ENCODE data around the gene KIF19. TPM values are rescaled to one million over a fixed set of nuclear protein-coding genes. Genes with fewer than 3 reads are reported as not detected.
A peak's percentile ranks its signal among the peaks of the same experiment; 100 is the strongest.

KIF19 gene
- total RNA-seq, 2 donors from 2014 or later, result 0.36 to 0.62 TPM

- H3K4me3 ChIP-seq, result no peak overlapping the region
- H3K36me3 ChIP-seq, result no peaks in the 10 kb centered on the region
- peaks cover 7% of the 10 kb centered on the region for H3K4me1 ChIP-seq (replicated peaks)
- intact Hi-C loops (cut with DNase I), result no loop called here
- H3K9me3 ChIP-seq, result no peaks in the 10 kb centered on the region
- H3K27me3 ChIP-seq (replicated peaks; ENCODE audit: insufficient read depth), result no peaks in the 10 kb centered on the region
- WGBS, result 90% methylated on average over 5 of the region's 5 CpGs
- H3K27ac ChIP-seq, result no peak overlapping the region
- no peak for DNase-seq (ENCODE audit: low spot score)
- TF ChIP-seq POLR2AphosphoS5 (IDR thresholded peaks at IDR 0.05) (no peak), CTCF (IDR thresholded peaks at IDR 0.05) (no peak), POLR2A (IDR thresholded peaks at IDR 0.05) (no peak)
Measured at GRCh38 chr17:74383141-74383540, 57.1 kb downstream of the KIF19 start.

GRCh38 chr17:74385201-74385600 lies 59.2 kb downstream of the KIF19 start:
- intact Hi-C loops (cut with DNase I), result no loop called here
- no peaks in the 10 kb centered on the region for H3K9me3 ChIP-seq
- no peak for TF ChIP-seq POLR2A (IDR thresholded peaks at IDR 0.05)
- TF ChIP-seq POLR2AphosphoS5 (IDR thresholded peaks at IDR 0.05), result no peak
- no peak for TF ChIP-seq CTCF (IDR thresholded peaks at IDR 0.05)
- no peak overlapping the region for H3K27ac ChIP-seq
- no peak overlapping the region for H3K4me3 ChIP-seq
- DNase-seq (ENCODE audit: low spot score), result no peak
- H3K27me3 ChIP-seq (replicated peaks; ENCODE audit: insufficient read depth), result no peaks in the 10 kb centered on the region
- H3K4me1 ChIP-seq (replicated peaks), result peaks cover under 1% of the 10 kb centered on the region
- 91% methylated on average over 3 of the region's 3 CpGs for WGBS
- no peaks in the 10 kb centered on the region for H3K36me3 ChIP-seq

GRCh38 chr17:74386386-74386785 lies 60.4 kb downstream of the KIF19 start:
- intact Hi-C loops (cut with DNase I), result no loop called here
- Histone ChIP-seq H3K27me3 (replicated peaks; ENCODE audit: insufficient read depth) (no peaks in the 10 kb centered on the region), H3K9me3 (no peaks in the 10 kb centered on the region), H3K4me3 (no peak overlapping the region), H3K4me1 (replicated peaks) (no peaks in the 10 kb centered on the region), H3K27ac (no peak overlapping the region), H3K36me3 (no peaks in the 10 kb centered on the region)
- no peak for DNase-seq (ENCODE audit: low spot score)
- no peak for TF ChIP-seq CTCF (IDR thresholded peaks at IDR 0.05)
- no peak for TF ChIP-seq POLR2A (IDR thresholded peaks at IDR 0.05)
- TF ChIP-seq POLR2AphosphoS5 (IDR thresholded peaks at IDR 0.05), result no peak
- 67% methylated on average over 8 of the region's 8 CpGs for WGBS

- WGBS, result 79% methylated on average over 17 of the region's 17 CpGs
- no peaks in the 10 kb centered on the region for H3K27me3 ChIP-seq (replicated peaks; ENCODE audit: insufficient read depth)
- TF ChIP-seq POLR2AphosphoS5 (IDR thresholded peaks at IDR 0.05) (no peak), POLR2A (IDR thresholded peaks at IDR 0.05) (no peak), CTCF (IDR thresholded peaks at IDR 0.05) (peak in 1 of 4 experiments; percentile 12)
- H3K27ac ChIP-seq, result no peak overlapping the region
- intact Hi-C loops (cut with DNase I), result no loop called here
- H3K36me3 ChIP-seq, result no peaks in the 10 kb centered on the region
- no peaks in the 10 kb centered on the region for H3K9me3 ChIP-seq
- H3K4me1 ChIP-seq (replicated peaks), result no peaks in the 10 kb centered on the region
- DNase-seq (ENCODE audit: low spot score), result no peak
- no peak overlapping the region for H3K4me3 ChIP-seq
Measured at GRCh38 chr17:74387365-74388218, 61.6 kb downstream of the KIF19 start.
